Fibroblast of villous mesenchyme (primary cell): ENCODE data around the gene RHAG. TPM values are rescaled to one million over a fixed set of nuclear protein-coding genes. Genes with fewer than 3 reads are reported as not detected.

Experiments
- DNase-seq: peaks from one replicate; pipeline ENCODE4 v3.0.0-alpha.2; 2010; ENCODE audit warnings: low read depth
- H3K4me3 ChIP-seq: 2 replicates; pipeline ENCODE4 v1.5.1; 2011; ENCODE audit warnings: low read depth, mild to moderate bottlenecking, low read length
- total RNA-seq: library from RNA; depleted of rRNA; stranded (reverse); fragments of >200 nt; gene quantifications from 2 replicates; pipeline ENCODE4 v1.2.3, GENCODE V29; 2012
- TF ChIP-seq, protein P1 (sequence below): IDR thresholded peaks from 2 replicates; pipeline ENCODE4 v1.5.1; 2012; ENCODE audit warnings: low read depth, mild to moderate bottlenecking, low read length; ENCODE audit not compliant: insufficient read depth

The RHAG gene
- total RNA-seq, 1 donor: not detected

DNA sequence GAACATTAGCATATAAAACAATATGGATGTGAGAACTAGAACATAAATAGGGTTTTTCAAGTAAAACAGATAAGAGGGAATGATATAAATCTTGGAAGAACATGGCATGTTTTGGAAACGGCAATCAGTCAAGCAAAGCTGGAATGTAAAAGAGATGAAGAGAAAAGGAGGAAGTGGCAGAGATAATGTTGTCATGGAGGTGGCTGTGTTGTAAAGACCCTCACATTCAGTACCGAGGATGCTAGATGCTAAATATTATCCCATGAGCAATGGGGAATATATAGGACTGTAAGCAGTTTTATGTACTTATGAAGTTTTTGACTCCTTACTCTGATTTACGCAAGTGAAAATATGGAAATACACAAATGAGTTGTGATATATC is 702 bp upstream of the RHAG start:
- no peak overlapping the region for H3K4me3 ChIP-seq
- no peak for DNase-seq
- TF ChIP-seq, protein P1, sequence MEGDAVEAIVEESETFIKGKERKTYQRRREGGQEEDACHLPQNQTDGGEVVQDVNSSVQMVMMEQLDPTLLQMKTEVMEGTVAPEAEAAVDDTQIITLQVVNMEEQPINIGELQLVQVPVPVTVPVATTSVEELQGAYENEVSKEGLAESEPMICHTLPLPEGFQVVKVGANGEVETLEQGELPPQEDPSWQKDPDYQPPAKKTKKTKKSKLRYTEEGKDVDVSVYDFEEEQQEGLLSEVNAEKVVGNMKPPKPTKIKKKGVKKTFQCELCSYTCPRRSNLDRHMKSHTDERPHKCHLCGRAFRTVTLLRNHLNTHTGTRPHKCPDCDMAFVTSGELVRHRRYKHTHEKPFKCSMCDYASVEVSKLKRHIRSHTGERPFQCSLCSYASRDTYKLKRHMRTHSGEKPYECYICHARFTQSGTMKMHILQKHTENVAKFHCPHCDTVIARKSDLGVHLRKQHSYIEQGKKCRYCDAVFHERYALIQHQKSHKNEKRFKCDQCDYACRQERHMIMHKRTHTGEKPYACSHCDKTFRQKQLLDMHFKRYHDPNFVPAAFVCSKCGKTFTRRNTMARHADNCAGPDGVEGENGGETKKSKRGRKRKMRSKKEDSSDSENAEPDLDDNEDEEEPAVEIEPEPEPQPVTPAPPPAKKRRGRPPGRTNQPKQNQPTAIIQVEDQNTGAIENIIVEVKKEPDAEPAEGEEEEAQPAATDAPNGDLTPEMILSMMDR: no peak

DNA sequence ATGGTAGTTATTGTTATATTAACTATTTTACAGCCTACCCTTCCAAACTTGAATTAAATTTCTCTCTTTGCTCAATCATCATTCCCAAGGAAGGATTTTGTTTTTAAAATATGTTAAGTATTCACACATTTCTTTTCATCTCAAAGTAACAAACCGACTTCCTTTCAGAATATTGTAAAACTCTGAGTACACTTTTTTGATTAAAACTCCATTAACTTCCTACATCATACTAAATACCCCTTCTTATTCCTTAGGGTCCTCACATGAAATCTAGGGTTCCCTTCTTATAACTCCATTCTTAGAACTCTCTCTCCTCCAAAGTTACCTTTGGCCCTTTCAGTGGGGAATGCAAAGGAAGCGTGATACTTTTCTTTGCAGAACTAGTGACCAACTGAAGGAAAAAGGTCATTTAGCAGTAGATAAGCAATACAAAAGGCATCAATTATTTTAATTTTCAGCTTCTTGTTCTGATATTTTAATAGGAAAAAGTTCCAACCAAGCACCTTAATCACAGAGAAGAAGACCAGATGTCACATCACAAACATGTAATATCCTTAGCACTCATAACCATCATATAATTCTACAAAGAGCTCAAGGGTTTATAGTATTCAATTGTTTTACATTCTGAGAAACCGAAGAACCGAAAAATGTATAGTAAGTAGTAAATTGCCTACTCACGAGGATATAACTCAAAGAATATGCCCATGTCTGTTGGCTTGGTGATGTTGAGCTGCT is 494 bp downstream of the RHAG start:
- TF ChIP-seq, protein P1: no peak
- no peak for DNase-seq
- H3K4me3 ChIP-seq: no peak overlapping the region

DNA sequence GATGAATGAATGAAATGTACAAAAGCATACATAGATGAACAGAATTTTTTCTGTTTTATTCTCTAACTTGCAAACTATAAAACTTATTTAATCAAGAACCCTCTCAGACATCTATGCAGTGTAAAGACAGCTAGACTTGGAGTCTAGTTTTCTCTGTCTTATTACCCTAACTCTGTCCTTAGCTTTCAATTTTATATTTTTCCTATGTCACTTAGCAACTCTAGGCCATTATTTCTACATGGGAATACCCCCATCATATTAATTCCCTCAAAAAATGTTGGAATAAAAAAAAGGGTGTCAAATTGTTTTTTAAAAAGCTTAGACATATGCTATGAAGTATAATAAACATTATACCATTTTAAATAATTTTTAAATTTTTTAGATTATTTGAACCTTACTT is 1.2 kb downstream of the RHAG start:
- TF ChIP-seq, protein P1: no peak
- no peak for DNase-seq
- H3K4me3 ChIP-seq: no peak overlapping the region

DNA sequence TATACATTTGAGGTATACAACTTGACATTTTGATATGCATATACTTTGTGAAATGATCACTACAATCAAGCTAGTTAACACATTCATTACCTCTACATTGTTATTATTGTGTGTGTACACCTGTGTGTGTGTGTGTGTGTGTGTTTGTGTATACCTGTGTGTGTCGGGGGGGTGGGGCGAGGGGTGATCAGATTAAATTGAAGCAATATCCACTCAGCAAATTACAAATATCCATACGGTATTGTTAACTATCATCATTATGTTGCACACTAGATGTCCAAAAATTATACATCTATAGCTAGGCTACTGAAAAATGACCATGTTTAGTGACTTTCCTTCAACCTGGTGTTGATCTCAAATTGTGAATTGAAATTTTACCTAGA is 1.8 kb downstream of the RHAG start:
- TF ChIP-seq, protein P1: no peak
- no peak overlapping the region for H3K4me3 ChIP-seq
- DNase-seq: no peak

DNA sequence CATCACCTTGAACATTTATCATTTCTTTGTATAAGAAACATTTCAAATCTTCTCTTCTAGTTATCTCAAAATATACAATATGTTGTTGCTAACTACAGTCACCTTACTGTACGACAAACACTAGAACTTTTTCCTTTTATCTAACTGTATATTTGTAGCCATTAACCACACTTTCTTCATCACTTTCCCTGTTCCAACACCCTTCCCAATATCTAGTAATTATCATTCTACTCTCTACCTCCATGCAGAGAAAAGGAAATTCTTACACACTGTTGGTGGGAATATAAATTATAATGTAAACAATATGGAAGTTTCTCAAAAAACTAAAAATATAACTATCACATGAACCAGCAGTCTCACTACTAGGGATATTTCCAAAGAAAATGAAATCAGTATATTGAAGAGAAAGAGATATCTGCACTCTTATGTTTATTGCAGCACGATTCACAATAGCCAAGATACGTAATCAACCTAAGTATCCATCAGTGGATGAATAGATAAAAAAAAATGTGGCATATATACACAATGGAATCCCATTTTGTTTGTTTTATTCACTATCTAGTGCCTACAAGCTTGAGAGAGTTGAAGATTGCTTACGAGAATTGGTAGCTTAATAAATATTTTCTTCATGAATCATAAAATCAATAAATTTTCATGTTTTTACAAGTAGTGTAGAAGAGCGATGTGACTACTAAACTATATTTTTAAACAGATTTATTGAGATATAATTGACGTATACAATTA is 2.4 kb downstream of the RHAG start:
- TF ChIP-seq, protein P1: no peak

DNA sequence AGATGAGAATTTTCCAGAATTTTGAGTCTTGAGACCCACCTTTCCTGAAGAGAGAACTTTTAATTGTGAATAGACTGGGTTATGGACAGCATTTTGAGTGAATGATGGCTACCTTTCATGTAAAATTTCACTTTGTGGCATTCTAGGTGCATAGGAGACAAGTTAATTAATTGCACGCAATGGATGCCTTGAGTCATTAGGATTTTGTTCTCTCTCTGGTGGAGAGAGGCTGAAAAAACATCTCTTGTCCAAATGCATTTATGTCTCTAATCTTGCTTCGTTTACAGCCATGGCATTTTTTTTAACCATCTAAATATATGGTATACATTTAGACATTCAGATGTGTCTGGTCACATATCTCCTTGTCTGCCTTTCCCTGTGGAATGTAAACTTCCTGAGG is 3.1 kb downstream of the RHAG start:
- TF ChIP-seq, protein P1: no peak
- no peak overlapping the region for H3K4me3 ChIP-seq
- DNase-seq: no peak

More for the DNA sequence above, 2.4 kb downstream of the RHAG start:
- DNase-seq: no peak
- H3K4me3 ChIP-seq: no peak overlapping the region
